ENCODE measurements around the gene PRLR.

PRLR gene

DNA sequence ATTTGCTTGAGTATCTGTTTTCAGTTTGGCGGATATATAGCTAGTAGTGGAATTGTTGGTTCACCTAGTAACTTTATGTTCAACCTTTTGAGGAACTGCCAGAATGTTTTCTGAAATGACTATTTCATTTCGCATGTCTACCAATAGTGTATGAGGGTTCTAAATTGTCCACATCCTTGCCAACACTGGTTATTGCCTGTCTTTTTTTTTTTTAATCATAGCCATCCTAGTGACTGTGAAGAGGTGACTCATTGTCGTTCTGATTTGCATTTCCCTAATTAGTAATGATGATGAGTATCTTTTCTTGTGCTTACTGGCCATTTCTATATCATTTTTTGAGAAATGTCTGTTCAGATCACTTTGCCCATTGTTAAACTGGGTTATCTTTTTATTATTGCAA is 52.5 kb downstream of the PRLR start:
- Histone ChIP-seq H3K4me2 (ENCODE audit: low read length) (no peak overlapping the region), H3K79me1 (ENCODE audit: low read length) (no peaks in the 10 kb centered on the region), H3K18ac (ENCODE audit: low read length) (no peak overlapping the region), H3K4ac (ENCODE audit: low read depth, low read length) (no peak overlapping the region), H3K23ac (ENCODE audit: low read length) (no peak overlapping the region), H2BK15ac (replicated peaks; ENCODE audit: low read depth) (no peak overlapping the region), H4K5ac (ENCODE audit: low read length) (no peak overlapping the region), H3K79me2 (ENCODE audit: control insufficient read depth, insufficient read depth, low read length) (no peaks in the 10 kb centered on the region), H3K9ac (ENCODE audit: low read length) (no peak overlapping the region), H3K27me3 (ENCODE audit: insufficient read depth, low read length, poor library complexity) (no peaks in the 10 kb centered on the region), H3K4me1 (ENCODE audit: control insufficient read depth, low read depth, low read length) (peaks cover 3% of the 10 kb centered on the region), H3K56ac (ENCODE audit: low read length) (no peak overlapping the region), H3K4me3 (ENCODE audit: low read length) (no peak overlapping the region), H2AK5ac (ENCODE audit: low read length) (no peak overlapping the region), H4K8ac (ENCODE audit: low read depth, low read length) (no peak overlapping the region), H3K27ac (ENCODE audit: low read depth, low read length) (no peak overlapping the region), H3K36me3 (ENCODE audit: control insufficient read depth, insufficient read depth, low read length) (no peaks in the 10 kb centered on the region), H2BK120ac (ENCODE audit: low read depth, low read length) (no peak overlapping the region), H2BK5ac (ENCODE audit: low read length) (no peak overlapping the region)
- WGBS (ENCODE audit: extremely low coverage, insufficient coverage, low lambda C conversion rate): no CpG with 5 or more reads among the region's 3 CpGs
- DNase-seq: no peak

DNA sequence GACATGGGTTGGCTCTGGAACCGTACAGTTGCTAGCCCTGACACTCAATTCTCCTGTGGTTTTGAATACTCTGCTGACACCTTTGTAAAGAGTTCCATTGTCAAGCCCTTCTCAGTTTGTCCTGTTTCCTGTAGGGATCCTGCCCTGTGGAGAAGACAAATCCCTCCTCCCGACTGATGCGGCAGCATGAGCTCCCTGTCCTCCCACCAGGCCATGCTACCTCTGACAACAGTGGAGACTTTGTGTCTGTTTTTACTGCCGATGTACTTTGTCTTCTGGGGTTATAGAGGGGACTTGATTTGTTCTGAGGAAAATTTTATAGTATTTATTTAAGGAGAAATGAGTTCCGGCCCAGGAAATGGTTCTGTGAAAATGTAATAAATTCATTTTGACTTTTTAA is 57.8 kb downstream of the PRLR start:
- no peaks in the 10 kb centered on the region for H3K79me2 ChIP-seq (ENCODE audit: control insufficient read depth, insufficient read depth, low read length)
- H3K9ac ChIP-seq (ENCODE audit: low read length): no peak overlapping the region
- WGBS (ENCODE audit: extremely low coverage, insufficient coverage, low lambda C conversion rate): 100% methylated on average over 1 of the region's 5 CpGs
- no peaks in the 10 kb centered on the region for H3K79me1 ChIP-seq (ENCODE audit: low read length)
- H3K18ac ChIP-seq (ENCODE audit: low read length): no peak overlapping the region
- no peak overlapping the region for H2BK5ac ChIP-seq (ENCODE audit: low read length)
- no peak overlapping the region for H2AK5ac ChIP-seq (ENCODE audit: low read length)
- no peak overlapping the region for H3K4me3 ChIP-seq (ENCODE audit: low read length)
- no peak for DNase-seq
- no peak overlapping the region for H3K4me2 ChIP-seq (ENCODE audit: low read length)
- H3K36me3 ChIP-seq (ENCODE audit: control insufficient read depth, insufficient read depth, low read length): no peaks in the 10 kb centered on the region
- H3K27me3 ChIP-seq (ENCODE audit: insufficient read depth, low read length, poor library complexity): no peaks in the 10 kb centered on the region
- H4K5ac ChIP-seq (ENCODE audit: low read length): no peak overlapping the region
- H2BK120ac ChIP-seq (ENCODE audit: low read depth, low read length): no peak overlapping the region
- H3K23ac ChIP-seq (ENCODE audit: low read length): no peak overlapping the region
- no peak overlapping the region for H2BK15ac ChIP-seq (replicated peaks; ENCODE audit: low read depth)
- H3K27ac ChIP-seq (ENCODE audit: low read depth, low read length): no peak overlapping the region
- H4K8ac ChIP-seq (ENCODE audit: low read depth, low read length): no peak overlapping the region
- H3K4me1 ChIP-seq (ENCODE audit: control insufficient read depth, low read depth, low read length): no peaks in the 10 kb centered on the region
- H3K4ac ChIP-seq (ENCODE audit: low read depth, low read length): no peak overlapping the region
- H3K56ac ChIP-seq (ENCODE audit: low read length): no peak overlapping the region

DNA sequence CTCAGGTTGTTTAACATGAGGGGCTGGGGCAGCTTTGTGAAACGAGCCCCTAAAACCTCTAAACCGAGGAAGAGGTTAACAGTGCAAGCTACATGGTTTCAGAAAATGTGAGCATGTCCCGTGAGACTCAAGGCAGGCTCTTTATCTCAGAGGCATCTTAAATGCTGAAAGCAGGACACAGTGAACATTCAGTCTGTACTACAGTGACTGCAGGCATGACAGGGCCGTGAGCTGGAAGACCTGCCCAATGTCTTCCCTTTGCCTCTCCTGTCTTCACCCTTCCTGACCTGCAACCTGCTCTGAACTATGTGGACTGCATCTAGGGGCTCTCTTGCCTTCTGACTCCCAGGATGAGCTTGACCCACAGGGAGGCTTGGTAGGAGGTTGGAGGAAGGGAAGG is 58.3 kb downstream of the PRLR start:
- no peak overlapping the region for H3K23ac ChIP-seq (ENCODE audit: low read length)
- no peak overlapping the region for H3K9ac ChIP-seq (ENCODE audit: low read length)
- H3K36me3 ChIP-seq (ENCODE audit: control insufficient read depth, insufficient read depth, low read length): no peaks in the 10 kb centered on the region
- H2BK120ac ChIP-seq (ENCODE audit: low read depth, low read length): no peak overlapping the region
- H3K18ac ChIP-seq (ENCODE audit: low read length): no peak overlapping the region
- H3K4me2 ChIP-seq (ENCODE audit: low read length): no peak overlapping the region
- no peaks in the 10 kb centered on the region for H3K79me2 ChIP-seq (ENCODE audit: control insufficient read depth, insufficient read depth, low read length)
- no peak overlapping the region for H3K4me3 ChIP-seq (ENCODE audit: low read length)
- WGBS (ENCODE audit: extremely low coverage, insufficient coverage, low lambda C conversion rate): no CpG with 5 or more reads among the region's 4 CpGs
- no peak overlapping the region for H4K8ac ChIP-seq (ENCODE audit: low read depth, low read length)
- no peak for DNase-seq
- no peak overlapping the region for H3K4ac ChIP-seq (ENCODE audit: low read depth, low read length)
- no peaks in the 10 kb centered on the region for H3K4me1 ChIP-seq (ENCODE audit: control insufficient read depth, low read depth, low read length)
- no peak overlapping the region for H2BK5ac ChIP-seq (ENCODE audit: low read length)
- H3K27ac ChIP-seq (ENCODE audit: low read depth, low read length): no peak overlapping the region
- no peaks in the 10 kb centered on the region for H3K79me1 ChIP-seq (ENCODE audit: low read length)
- no peak overlapping the region for H2AK5ac ChIP-seq (ENCODE audit: low read length)
- H3K27me3 ChIP-seq (ENCODE audit: insufficient read depth, low read length, poor library complexity): no peaks in the 10 kb centered on the region
- no peak overlapping the region for H4K5ac ChIP-seq (ENCODE audit: low read length)
- no peak overlapping the region for H2BK15ac ChIP-seq (replicated peaks; ENCODE audit: low read depth)
- H3K56ac ChIP-seq (ENCODE audit: low read length): no peak overlapping the region

DNA sequence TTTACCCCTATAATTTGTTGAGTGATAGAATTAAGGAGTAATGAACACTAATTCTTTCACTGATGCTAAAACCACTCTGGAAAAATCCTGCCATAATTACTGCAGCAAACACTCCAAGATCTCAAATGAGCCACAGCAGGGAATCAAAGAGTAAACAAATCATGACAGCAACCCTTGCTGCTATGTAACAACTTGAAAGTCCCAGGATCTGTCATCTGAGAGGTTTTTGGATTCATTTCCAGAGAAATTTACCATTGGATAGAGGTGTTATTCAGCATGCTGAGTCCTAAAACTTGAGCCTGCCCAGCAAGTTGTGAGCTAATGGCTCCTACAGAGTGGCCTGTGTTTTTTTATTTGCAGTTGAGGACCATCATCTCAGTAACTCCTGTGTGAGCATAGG is 59.2 kb downstream of the PRLR start:
- Histone ChIP-seq H3K9ac (ENCODE audit: low read length) (no peak overlapping the region), H2BK120ac (ENCODE audit: low read depth, low read length) (no peak overlapping the region), H3K4me2 (ENCODE audit: low read length) (no peak overlapping the region), H3K23ac (ENCODE audit: low read length) (no peak overlapping the region), H3K4me3 (ENCODE audit: low read length) (no peak overlapping the region), H3K27me3 (ENCODE audit: insufficient read depth, low read length, poor library complexity) (no peaks in the 10 kb centered on the region), H2BK15ac (replicated peaks; ENCODE audit: low read depth) (no peak overlapping the region), H3K79me2 (ENCODE audit: control insufficient read depth, insufficient read depth, low read length) (no peaks in the 10 kb centered on the region), H2BK5ac (ENCODE audit: low read length) (no peak overlapping the region), H3K36me3 (ENCODE audit: control insufficient read depth, insufficient read depth, low read length) (no peaks in the 10 kb centered on the region), H3K56ac (ENCODE audit: low read length) (no peak overlapping the region), H2AK5ac (ENCODE audit: low read length) (no peak overlapping the region), H3K27ac (ENCODE audit: low read depth, low read length) (no peak overlapping the region), H3K79me1 (ENCODE audit: low read length) (no peaks in the 10 kb centered on the region), H3K18ac (ENCODE audit: low read length) (no peak overlapping the region), H4K8ac (ENCODE audit: low read depth, low read length) (no peak overlapping the region), H3K4ac (ENCODE audit: low read depth, low read length) (no peak overlapping the region), H3K4me1 (ENCODE audit: control insufficient read depth, low read depth, low read length) (no peaks in the 10 kb centered on the region), H4K5ac (ENCODE audit: low read length) (no peak overlapping the region)
- DNase-seq: no peak

DNA sequence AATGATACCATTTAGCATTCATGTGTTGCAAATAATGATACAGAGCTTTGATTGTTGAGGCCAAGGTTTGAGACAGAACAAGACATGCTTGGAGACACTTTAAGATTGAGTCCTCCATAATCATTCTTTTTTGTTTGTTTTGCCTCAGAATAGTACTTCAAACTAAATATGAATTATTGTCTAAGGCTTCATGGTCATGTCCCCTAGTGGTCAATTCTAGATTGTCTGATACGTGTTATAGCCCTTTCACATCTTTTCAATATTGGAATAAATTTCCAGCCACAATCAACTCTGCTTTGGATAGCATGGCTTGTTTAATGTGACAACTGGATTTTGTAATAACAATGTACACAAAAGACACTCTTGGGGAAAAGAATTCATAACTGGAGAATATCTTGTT is 64.2 kb downstream of the PRLR start:
- no CpG with 5 or more reads among the region's 1 CpG for WGBS (ENCODE audit: extremely low coverage, insufficient coverage, low lambda C conversion rate)
- no peak overlapping the region for H3K4me2 ChIP-seq (ENCODE audit: low read length)
- H4K5ac ChIP-seq (ENCODE audit: low read length): no peak overlapping the region
- H3K4me1 ChIP-seq (ENCODE audit: control insufficient read depth, low read depth, low read length): peaks cover 2% of the 10 kb centered on the region
- no peak overlapping the region for H2AK5ac ChIP-seq (ENCODE audit: low read length)
- H3K27ac ChIP-seq (ENCODE audit: low read depth, low read length): no peak overlapping the region
- no peak overlapping the region for H3K56ac ChIP-seq (ENCODE audit: low read length)
- H3K23ac ChIP-seq (ENCODE audit: low read length): no peak overlapping the region
- no peak overlapping the region for H2BK120ac ChIP-seq (ENCODE audit: low read depth, low read length)
- no peaks in the 10 kb centered on the region for H3K27me3 ChIP-seq (ENCODE audit: insufficient read depth, low read length, poor library complexity)
- no peak for DNase-seq
- no peak overlapping the region for H2BK15ac ChIP-seq (replicated peaks; ENCODE audit: low read depth)
- no peak overlapping the region for H3K4ac ChIP-seq (ENCODE audit: low read depth, low read length)
- H2BK5ac ChIP-seq (ENCODE audit: low read length): no peak overlapping the region
- no peaks in the 10 kb centered on the region for H3K36me3 ChIP-seq (ENCODE audit: control insufficient read depth, insufficient read depth, low read length)
- H3K79me1 ChIP-seq (ENCODE audit: low read length): no peaks in the 10 kb centered on the region
- H3K9ac ChIP-seq (ENCODE audit: low read length): no peak overlapping the region
- H3K4me3 ChIP-seq (ENCODE audit: low read length): no peak overlapping the region
- no peaks in the 10 kb centered on the region for H3K79me2 ChIP-seq (ENCODE audit: control insufficient read depth, insufficient read depth, low read length)
- H4K8ac ChIP-seq (ENCODE audit: low read depth, low read length): no peak overlapping the region
- H3K18ac ChIP-seq (ENCODE audit: low read length): no peak overlapping the region

DNA sequence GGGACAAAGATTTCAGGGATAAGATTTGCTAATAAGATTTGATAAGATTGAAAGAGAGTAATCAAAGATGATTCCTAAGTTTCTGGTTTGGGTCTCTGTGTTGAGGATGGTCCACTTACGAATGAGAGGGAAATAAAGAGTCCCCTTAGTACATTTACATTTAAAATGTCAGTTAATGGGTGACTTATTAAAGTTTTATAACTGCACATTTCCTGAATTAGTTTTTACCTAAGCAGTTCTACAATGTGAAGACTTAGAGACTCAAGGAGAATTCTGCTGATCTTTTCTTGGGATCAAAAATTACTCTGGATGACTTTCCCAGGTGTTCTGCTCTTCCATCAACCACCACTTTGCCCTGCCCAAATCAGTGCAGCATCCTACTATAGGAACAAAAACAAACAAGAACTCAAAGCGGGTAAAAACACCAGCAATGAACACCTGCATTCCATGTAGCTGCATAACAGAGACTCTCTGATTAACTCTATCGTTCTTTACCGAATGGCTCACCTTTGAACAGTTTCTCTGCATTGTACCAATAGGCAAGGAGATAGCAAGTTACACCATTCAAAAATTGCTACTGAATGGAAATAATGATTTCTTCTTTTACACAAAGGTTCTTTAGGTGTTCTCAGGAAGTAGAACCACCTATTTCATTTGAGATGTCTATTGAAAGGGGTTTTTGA is 65.3 kb downstream of the PRLR start:
- Histone ChIP-seq H2AK5ac (ENCODE audit: low read length) (no peak overlapping the region), H2BK15ac (replicated peaks; ENCODE audit: low read depth) (no peak overlapping the region), H4K5ac (ENCODE audit: low read length) (no peak overlapping the region), H3K27ac (ENCODE audit: low read depth, low read length) (no peak overlapping the region), H2BK120ac (ENCODE audit: low read depth, low read length) (no peak overlapping the region), H3K9ac (ENCODE audit: low read length) (no peak overlapping the region), H3K27me3 (ENCODE audit: insufficient read depth, low read length, poor library complexity) (no peaks in the 10 kb centered on the region), H3K56ac (ENCODE audit: low read length) (no peak overlapping the region), H3K4ac (ENCODE audit: low read depth, low read length) (no peak overlapping the region), H3K4me2 (ENCODE audit: low read length) (no peak overlapping the region), H3K4me1 (ENCODE audit: control insufficient read depth, low read depth, low read length) (peaks cover 5% of the 10 kb centered on the region), H4K8ac (ENCODE audit: low read depth, low read length) (no peak overlapping the region), H3K79me1 (ENCODE audit: low read length) (no peaks in the 10 kb centered on the region), H3K36me3 (ENCODE audit: control insufficient read depth, insufficient read depth, low read length) (no peaks in the 10 kb centered on the region), H3K18ac (ENCODE audit: low read length) (no peak overlapping the region), H2BK5ac (ENCODE audit: low read length) (no peak overlapping the region), H3K23ac (ENCODE audit: low read length) (no peak overlapping the region), H3K4me3 (ENCODE audit: low read length) (no peak overlapping the region), H3K79me2 (ENCODE audit: control insufficient read depth, insufficient read depth, low read length) (no peaks in the 10 kb centered on the region)
- DNase-seq: no peak
- no CpG with 5 or more reads among the region's 4 CpGs for WGBS (ENCODE audit: extremely low coverage, insufficient coverage, low lambda C conversion rate)

Measured in mesendoderm (in vitro differentiated cells).